ENCODE data around the gene ATOSA. TPM values are rescaled to one million over a fixed set of nuclear protein-coding genes. Genes with fewer than 3 reads are reported as not detected.
A peak's percentile ranks its signal among the peaks of the same experiment; 100 is the strongest.

The ATOSA gene
- total and polyA plus RNA-seq, 2 of the 13 experiments (the other 11 are each of a cell fraction or from before 2014, with no cell fraction given): 6.6 to 16.3 TPM

DNA sequence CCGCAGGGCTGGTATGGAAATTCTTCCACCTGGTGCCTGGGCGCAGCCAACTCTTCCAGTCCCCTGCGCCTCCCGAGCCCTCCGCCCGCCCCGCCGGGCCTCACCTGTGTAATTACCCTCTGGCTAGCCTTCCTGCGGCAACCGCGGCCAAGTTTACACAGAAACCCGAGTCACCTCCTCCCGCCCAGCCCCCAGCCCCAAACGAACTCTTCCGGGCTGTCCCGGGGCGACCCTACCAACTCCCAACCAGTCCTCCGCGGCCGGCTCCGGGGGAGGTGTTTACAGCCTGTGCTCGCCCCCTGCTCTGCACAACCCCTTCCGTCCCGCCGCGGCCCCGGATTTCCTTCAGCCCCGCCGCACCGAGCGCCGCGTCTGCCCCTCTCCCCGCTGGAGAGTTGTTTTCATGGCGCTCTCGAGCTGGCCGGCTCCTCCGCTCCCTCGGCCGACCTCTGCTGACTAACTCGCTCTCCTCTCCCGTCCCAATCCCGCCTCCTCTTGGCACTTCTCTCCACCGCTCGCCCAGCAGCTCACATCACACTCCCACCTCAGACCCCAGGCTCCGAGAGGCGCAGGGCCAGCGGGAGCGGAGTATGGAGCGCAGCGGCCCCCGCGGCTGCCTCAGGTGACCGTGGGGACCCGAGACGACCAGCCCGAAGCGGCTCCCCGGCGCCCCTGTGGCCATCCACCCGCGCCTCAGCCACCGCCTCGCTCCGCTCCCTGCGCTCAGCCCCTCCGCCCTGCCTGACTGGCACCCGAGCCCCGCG, 538 bp downstream of the ATOSA start (continued):
- TF ChIP-seq FOXK1 (CRISPR knock-in tag; IDR thresholded peaks at IDR 0.05; ENCODE audit: borderline replicate concordance, low read depth) (0 out of 2 replicates have a peak, but pooled peaks have one; percentile 20), CBX2 (IDR thresholded peaks at IDR 0.05; ENCODE audit: low read depth, low read length) (no peak), CBX2 (CRISPR knock-in tag; IDR thresholded peaks at IDR 0.05; ENCODE audit: low read depth) (no peak), ZHX1 (CRISPR knock-in tag; IDR thresholded peaks at IDR 0.05; ENCODE audit: low read depth) (no peak), EED (CRISPR knock-in tag; IDR thresholded peaks at IDR 0.05) (no peak), CHCHD3 (CRISPR knock-in tag; IDR thresholded peaks at IDR 0.05) (no peak; the same call in 1 of the 2 replicates), RBFOX2 (IDR thresholded peaks at IDR 0.05; ENCODE audit: low read depth, low read length) (peak; percentile 82), BATF2 (CRISPR knock-in tag; IDR thresholded peaks at IDR 0.05) (peak; percentile 20; the same call in 1 of the 2 replicates), ZNF691 (CRISPR knock-in tag; IDR thresholded peaks at IDR 0.05; ENCODE audit: borderline replicate concordance, low read depth) (no peak; the same call in 1 of the 2 replicates), GPBP1L1 (CRISPR knock-in tag; IDR thresholded peaks at IDR 0.05) (no peak), POGZ (CRISPR knock-in tag; IDR thresholded peaks at IDR 0.05) (0 out of 2 replicates have a peak, but pooled peaks have one; percentile 61), TEF (CRISPR knock-in tag; IDR thresholded peaks at IDR 0.05) (no peak), ZNF710 (CRISPR knock-in tag; IDR thresholded peaks at IDR 0.05; ENCODE audit: borderline replicate concordance) (0 out of 2 replicates have a peak, but pooled peaks have one; percentile 10), NFYB (CRISPR knock-in tag; IDR thresholded peaks at IDR 0.05) (no peak)
- TF ChIP-seq, protein P1, sequence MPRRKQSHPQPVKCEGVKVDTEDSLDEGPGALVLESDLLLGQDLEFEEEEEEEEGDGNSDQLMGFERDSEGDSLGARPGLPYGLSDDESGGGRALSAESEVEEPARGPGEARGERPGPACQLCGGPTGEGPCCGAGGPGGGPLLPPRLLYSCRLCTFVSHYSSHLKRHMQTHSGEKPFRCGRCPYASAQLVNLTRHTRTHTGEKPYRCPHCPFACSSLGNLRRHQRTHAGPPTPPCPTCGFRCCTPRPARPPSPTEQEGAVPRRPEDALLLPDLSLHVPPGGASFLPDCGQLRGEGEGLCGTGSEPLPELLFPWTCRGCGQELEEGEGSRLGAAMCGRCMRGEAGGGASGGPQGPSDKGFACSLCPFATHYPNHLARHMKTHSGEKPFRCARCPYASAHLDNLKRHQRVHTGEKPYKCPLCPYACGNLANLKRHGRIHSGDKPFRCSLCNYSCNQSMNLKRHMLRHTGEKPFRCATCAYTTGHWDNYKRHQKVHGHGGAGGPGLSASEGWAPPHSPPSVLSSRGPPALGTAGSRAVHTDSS (CRISPR knock-in tag; conservative IDR thresholded peaks at IDR 0.05): no peak
- TF ChIP-seq, protein P2, sequence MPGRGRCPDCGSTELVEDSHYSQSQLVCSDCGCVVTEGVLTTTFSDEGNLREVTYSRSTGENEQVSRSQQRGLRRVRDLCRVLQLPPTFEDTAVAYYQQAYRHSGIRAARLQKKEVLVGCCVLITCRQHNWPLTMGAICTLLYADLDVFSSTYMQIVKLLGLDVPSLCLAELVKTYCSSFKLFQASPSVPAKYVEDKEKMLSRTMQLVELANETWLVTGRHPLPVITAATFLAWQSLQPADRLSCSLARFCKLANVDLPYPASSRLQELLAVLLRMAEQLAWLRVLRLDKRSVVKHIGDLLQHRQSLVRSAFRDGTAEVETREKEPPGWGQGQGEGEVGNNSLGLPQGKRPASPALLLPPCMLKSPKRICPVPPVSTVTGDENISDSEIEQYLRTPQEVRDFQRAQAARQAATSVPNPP (CRISPR knock-in tag; IDR thresholded peaks at IDR 0.05): no peak

Measured in HepG2 (cell line).